ENCODE data around the gene PLCB3.

DNA sequence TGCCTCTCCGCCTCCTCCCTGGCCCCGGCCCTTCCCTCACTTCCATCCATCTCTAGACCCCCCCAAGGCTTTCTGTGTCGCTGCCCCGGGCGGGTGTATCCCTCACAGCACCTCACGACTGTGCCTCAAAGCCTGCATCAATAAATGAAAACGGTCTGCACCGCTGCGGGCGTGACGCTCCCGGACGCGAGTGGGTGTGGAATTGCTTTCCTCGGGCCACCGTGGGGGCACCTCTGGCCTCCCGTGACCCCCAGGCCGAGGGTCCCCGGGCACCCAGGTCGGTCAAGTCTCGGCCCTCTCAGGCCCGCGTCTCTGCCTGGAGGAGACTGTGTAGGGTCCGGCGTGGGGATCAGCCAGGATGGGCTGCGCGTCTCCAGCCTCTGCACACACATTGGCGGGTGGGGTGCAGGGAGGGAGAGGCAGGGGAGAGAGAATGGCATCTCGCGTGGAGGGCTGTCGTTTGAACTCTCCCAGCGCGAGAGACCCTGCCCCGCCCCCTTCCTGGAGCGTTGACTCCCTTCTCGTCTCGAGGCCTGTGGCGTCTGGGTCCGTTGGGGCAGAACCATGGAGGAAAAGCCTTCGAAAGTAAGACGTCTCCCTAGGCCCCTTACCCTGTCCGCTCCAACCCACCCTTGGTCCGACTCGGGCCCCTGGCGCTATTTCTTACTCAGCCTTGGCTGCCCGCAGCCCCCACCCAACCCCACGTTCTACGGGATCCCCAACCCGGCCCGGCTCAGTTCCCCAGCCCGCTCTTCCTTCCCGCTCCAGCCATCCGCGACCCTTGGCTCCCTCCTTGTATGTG, 48.7 kb downstream of the PLCB3 start, which contains the start of gene CATSPERZ:
- no peak for TF ChIP-seq POLR2AphosphoS5 (IDR thresholded peaks at IDR 0.05; ENCODE audit: low read depth, low read length)
- TF ChIP-seq POLR2A (IDR thresholded peaks at IDR 0.05; ENCODE audit: low read depth, low read length) = no peak

Measured in GM12892 (cell line).